Chondrocyte (in vitro differentiated cells): ENCODE measurements around the gene PTS. TPM values are rescaled to one million over a fixed set of nuclear protein-coding genes. Genes with fewer than 3 reads are reported as not detected.
"Not testable (repeated sequence)": the region's sequence is repeated elsewhere in the genome, so short reads cannot be mapped to it uniquely, and the experiment has no call there.

ENCODE experiments used
- DNase-seq: peaks from one replicate; pipeline ENCODE4 v3.0.0; 2021; ENCODE audit warnings: mixed read lengths, low spot score
- H3K27ac Mint-ChIP-seq: one replicate; pipeline ENCODE4 v1.8.0; 2021; ENCODE audit warnings: mild to moderate bottlenecking, moderate library complexity, mixed read lengths; ENCODE audit not compliant: unreplicated experiment
- H3K27me3 Mint-ChIP-seq: 2 replicates; pipeline ENCODE4 v1.8.0; 2021; ENCODE audit warnings: low read depth, mixed read lengths
- H3K36me3 Mint-ChIP-seq: 2 replicates; pipeline ENCODE4 v1.8.0; 2021; ENCODE audit warnings: low read depth, mixed read lengths
- H3K4me1 Mint-ChIP-seq: 2 replicates; pipeline ENCODE4 v1.8.0; 2021; ENCODE audit warnings: low read depth, mild to moderate bottlenecking, mixed read lengths
- H3K4me3 Mint-ChIP-seq: one replicate; pipeline ENCODE4 v1.8.0; 2021; ENCODE audit warnings: mild to moderate bottlenecking, moderate library complexity, mixed read lengths; ENCODE audit not compliant: unreplicated experiment
- H3K9me3 Mint-ChIP-seq: 2 replicates; pipeline ENCODE4 v1.8.0; 2021; ENCODE audit warnings: low read depth, mixed read lengths
- total RNA-seq: library from RNA; stranded (reverse); gene quantifications from 3 replicates; pipeline ENCODE4 v1.2.1, GENCODE V29; 2021
- TF ChIP-seq, protein P1 (sequence below): fragments of 200-600 bp; sonication (generic); IDR thresholded peaks from 2 replicates; pipeline ENCODE4 v1.5.0; 2021; ENCODE audit warnings: antibody characterized with exemption, mild to moderate bottlenecking, moderate library complexity

PTS gene
- total RNA-seq, 1 donor from 2014 or later, result 45.8 TPM

DNA sequence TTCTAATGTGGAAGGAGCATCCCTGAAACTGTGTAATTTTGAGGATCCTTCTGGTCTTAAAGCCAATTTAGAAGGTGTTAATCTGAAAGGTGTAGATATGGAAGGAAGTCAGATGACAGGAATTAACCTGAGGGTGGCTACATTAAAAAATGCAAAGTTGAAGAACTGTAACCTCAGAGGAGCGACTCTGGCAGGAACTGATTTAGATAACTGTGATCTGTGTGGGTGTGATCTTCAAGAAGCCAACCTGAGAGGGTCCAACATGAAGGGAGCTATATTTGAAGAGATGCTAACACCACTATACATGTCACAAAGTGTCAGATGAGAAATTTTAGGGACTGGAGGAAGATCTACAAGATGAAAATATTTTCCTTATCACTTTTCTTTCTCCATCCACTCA lies 43.4 kb upstream of the PTS start:
- TF ChIP-seq, protein P1, sequence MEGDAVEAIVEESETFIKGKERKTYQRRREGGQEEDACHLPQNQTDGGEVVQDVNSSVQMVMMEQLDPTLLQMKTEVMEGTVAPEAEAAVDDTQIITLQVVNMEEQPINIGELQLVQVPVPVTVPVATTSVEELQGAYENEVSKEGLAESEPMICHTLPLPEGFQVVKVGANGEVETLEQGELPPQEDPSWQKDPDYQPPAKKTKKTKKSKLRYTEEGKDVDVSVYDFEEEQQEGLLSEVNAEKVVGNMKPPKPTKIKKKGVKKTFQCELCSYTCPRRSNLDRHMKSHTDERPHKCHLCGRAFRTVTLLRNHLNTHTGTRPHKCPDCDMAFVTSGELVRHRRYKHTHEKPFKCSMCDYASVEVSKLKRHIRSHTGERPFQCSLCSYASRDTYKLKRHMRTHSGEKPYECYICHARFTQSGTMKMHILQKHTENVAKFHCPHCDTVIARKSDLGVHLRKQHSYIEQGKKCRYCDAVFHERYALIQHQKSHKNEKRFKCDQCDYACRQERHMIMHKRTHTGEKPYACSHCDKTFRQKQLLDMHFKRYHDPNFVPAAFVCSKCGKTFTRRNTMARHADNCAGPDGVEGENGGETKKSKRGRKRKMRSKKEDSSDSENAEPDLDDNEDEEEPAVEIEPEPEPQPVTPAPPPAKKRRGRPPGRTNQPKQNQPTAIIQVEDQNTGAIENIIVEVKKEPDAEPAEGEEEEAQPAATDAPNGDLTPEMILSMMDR, result no peak
- Mint-ChIP-seq H3K27ac (no peak overlapping the region), H3K9me3 (peaks cover 6% of the 10 kb centered on the region), H3K4me1 (no peaks in the 10 kb centered on the region), H3K4me3 (no peak overlapping the region), H3K27me3 (peaks cover 20% of the 10 kb centered on the region), H3K36me3 (peaks cover 4% of the 10 kb centered on the region)
- no peak for DNase-seq

DNA sequence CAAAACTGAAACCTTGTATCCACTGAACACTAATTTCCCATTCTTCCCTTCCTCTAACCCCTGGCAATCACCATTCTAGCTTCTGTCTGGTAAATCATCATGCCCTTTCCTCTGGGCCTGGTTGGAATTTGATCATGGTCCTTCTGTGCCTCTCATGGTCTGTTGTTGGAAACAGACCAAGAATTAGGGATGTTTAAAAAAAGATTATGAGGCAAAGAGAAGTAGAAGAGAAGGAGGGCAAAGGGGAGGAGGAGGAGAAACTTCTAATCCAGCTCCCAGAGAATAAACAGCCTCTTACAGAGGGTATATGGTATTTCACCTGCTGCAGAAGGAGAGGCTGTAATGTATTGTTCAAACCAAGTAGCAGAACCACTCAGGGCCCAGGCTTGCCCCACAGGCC lies 40.3 kb upstream of the PTS start:
- Mint-ChIP-seq H3K4me3 (no peak overlapping the region), H3K36me3 (no peaks in the 10 kb centered on the region), H3K4me1 (peaks cover 5% of the 10 kb centered on the region), H3K9me3 (peaks cover 5% of the 10 kb centered on the region), H3K27ac (no peak overlapping the region), H3K27me3 (peaks cover under 1% of the 10 kb centered on the region)
- TF ChIP-seq, protein P1, result no peak
- DNase-seq, result no peak

DNA sequence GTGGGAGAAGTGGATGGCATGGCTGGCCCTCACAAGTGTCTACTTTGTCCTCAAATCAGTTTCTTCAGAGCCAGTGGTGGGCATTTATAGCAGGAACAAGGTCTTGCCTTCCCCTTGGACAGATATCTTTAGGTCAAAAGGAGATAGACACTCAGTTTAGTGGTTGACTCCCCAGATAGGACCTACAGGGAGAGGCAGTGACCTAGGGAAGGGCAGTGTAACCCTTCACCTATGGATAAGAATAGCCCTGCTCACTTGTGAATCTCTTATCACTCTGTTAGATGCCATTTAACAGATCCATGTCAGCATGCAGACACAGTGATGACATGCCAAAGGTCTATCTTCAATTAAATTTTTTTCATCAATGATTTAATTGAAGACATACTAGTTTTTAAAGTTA lies 39.9 kb upstream of the PTS start:
- no peak overlapping the region for H3K27ac Mint-ChIP-seq
- H3K36me3 Mint-ChIP-seq, result no peaks in the 10 kb centered on the region
- TF ChIP-seq, protein P1, result no peak
- no peaks in the 10 kb centered on the region for H3K27me3 Mint-ChIP-seq
- no peak for DNase-seq
- no peak overlapping the region for H3K4me3 Mint-ChIP-seq
- H3K9me3 Mint-ChIP-seq, result peaks cover 4% of the 10 kb centered on the region
- peaks cover 5% of the 10 kb centered on the region for H3K4me1 Mint-ChIP-seq

DNA sequence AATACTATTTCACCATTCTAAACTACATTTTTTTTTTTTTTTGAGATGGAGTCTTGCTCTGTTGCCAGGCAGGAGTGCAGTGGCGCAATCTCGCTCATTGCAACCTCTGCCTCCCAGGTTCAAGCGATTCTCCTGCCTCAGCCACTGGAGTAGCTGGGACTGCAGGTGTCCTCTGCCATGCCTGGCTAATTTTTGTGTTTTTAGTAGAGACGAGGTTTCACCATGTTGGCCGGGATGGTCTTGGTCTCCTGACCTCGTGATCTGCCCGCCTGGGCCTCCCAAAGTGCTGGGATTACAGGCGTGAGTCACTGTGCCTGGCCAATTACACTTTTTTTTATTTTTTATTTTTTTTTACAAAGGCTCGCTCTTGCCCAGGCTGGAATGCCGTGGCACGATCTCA lies 31.1 kb upstream of the PTS start:
- not testable (repeated sequence) for H3K27ac Mint-ChIP-seq, H3K36me3 Mint-ChIP-seq, H3K9me3 Mint-ChIP-seq, H3K4me3 Mint-ChIP-seq, H3K4me1 Mint-ChIP-seq, DNase-seq
- H3K27me3 Mint-ChIP-seq, result peaks cover 22% of the 10 kb centered on the region

DNA sequence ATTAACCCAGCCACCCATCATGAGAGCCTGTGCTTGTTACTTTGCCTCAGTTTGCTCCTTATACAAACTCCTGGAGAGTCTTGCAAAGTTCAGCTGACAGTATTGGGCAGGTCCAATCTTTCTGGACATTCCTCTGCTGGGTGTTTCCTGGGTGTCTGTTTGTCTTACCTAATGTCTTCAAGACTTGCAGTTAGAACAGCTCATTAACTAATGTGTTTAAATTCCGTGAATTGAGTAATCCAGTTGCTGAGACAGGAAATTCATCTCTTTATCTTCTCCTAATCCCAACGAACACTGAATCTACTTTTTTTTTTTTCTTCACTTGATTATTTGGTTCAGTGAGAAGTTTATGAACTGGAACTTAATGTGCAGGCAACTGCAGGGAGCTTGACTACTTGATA lies 30.3 kb upstream of the PTS start:
- peaks cover 22% of the 10 kb centered on the region for H3K27me3 Mint-ChIP-seq
- no peak overlapping the region for H3K27ac Mint-ChIP-seq
- TF ChIP-seq, protein P1, result no peak
- no peak for DNase-seq
- H3K9me3 Mint-ChIP-seq, result no peaks in the 10 kb centered on the region
- H3K4me3 Mint-ChIP-seq, result no peak overlapping the region
- H3K4me1 Mint-ChIP-seq, result peaks cover 5% of the 10 kb centered on the region
- H3K36me3 Mint-ChIP-seq, result peaks cover 3% of the 10 kb centered on the region

DNA sequence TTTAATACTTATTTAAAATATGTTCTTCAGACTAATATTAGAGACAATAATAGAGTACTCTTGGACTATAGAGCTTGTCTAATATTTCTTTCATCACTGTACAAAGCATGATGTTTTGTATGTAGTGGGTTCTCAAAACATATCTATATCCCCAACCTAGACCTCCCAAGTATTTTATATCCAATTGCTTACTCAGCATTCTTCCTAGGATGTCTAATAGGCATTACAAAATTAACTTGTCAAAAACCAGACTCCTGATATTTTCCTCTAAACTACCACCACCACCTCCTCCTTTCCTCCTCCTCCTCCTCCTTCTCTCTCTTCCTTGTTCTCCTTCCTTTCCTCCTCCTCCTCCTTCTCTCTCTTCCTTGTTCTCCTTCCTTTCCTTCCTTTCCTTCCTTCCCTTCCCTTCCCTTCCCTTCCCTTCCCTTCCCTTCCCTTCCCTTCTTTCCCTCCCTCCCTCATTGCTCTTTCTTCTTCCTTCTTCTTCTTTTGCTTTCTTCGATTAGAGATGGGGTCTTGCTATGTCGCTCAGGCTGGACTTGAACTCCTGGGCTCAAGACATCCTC lies 29.6 kb upstream of the PTS start:
- H3K4me3 Mint-ChIP-seq, result no peak overlapping the region
- H3K27ac Mint-ChIP-seq, result no peak overlapping the region
- H3K4me1 Mint-ChIP-seq, result peaks cover 5% of the 10 kb centered on the region
- peaks cover 22% of the 10 kb centered on the region for H3K27me3 Mint-ChIP-seq
- DNase-seq, result no peak
- peaks cover 4% of the 10 kb centered on the region for H3K36me3 Mint-ChIP-seq
- TF ChIP-seq, protein P1, result no peak
- no peaks in the 10 kb centered on the region for H3K9me3 Mint-ChIP-seq

DNA sequence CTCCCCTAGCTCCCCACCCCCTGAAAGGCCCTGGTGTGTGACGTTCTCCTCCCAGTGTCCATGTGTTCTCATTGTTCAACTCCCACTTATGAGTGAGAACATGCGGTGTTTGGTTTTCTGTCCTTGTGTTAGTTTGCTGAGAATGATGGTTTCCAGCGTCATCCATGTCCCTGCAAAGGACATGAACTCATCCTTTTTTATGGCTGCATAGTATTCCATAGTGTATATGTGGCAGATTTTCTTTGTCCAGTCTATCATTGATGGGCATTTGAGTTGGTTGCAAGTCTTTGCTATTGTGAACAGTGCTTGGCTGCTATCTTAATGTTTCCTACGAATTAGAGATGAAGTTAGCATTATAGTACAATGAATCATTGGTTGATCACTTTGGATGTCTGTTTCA lies 27.1 kb upstream of the PTS start:
- not testable (repeated sequence) for DNase-seq, H3K9me3 Mint-ChIP-seq, H3K36me3 Mint-ChIP-seq, H3K27ac Mint-ChIP-seq, H3K4me1 Mint-ChIP-seq, H3K4me3 Mint-ChIP-seq
- H3K27me3 Mint-ChIP-seq, result peaks cover 18% of the 10 kb centered on the region
